ENCODE measurements around the gene PIEZO1.

- no peak for TF ChIP-seq CTCF (IDR thresholded peaks at IDR 0.05; ENCODE audit: low read depth, low read length)
- no peak for TF ChIP-seq MAX (IDR thresholded peaks at IDR 0.05; ENCODE audit: low read depth, low read length)
- no peak for TF ChIP-seq POLR2A (IDR thresholded peaks at IDR 0.05; ENCODE audit: extremely low read depth, insufficient read length)
- no peak for TF ChIP-seq MYC (IDR thresholded peaks at IDR 0.05; ENCODE audit: low read depth, low read length)
Observed at GRCh38 chr16:88739139-88739976, 45.7 kb downstream of the PIEZO1 start.
